ENCODE data around the gene MYO15A.

GRCh38 chr17:18109935-18110485 is 1.5 kb downstream of the MYO15A start:
- TF ChIP-seq EP300 (IDR thresholded peaks at IDR 0.05; ENCODE audit: low read depth), result no peak
- no peak for TF ChIP-seq CTCF (IDR thresholded peaks at IDR 0.05)
- TF ChIP-seq POLR2A (IDR thresholded peaks at IDR 0.05), result no peak
- TF ChIP-seq POLR2AphosphoS5 (IDR thresholded peaks at IDR 0.05), result no peak
